Activated T-cell treated with anti-CD3 and anti-CD28 coated beads, Interleukin-2, amount 50 U/mL, for 24 hours (primary cell): ENCODE results near the gene GALNT10.

Source experiments
- DNase-seq: peaks from one replicate; pipeline ENCODE4 v3.0.0-alpha.2; 2020
- H3K27ac Mint-ChIP-seq: 2 replicates; pipeline ENCODE4 v1.8.0; 2020; ENCODE audit warnings: mild to moderate bottlenecking, mixed read lengths
- H3K27me3 Mint-ChIP-seq: 2 replicates; pipeline ENCODE4 v1.8.0; 2020; ENCODE audit warnings: mixed read lengths
- H3K36me3 Mint-ChIP-seq: 2 replicates; pipeline ENCODE4 v1.8.0; 2020; ENCODE audit warnings: low read depth, mixed read lengths
- H3K4me1 Mint-ChIP-seq: 2 replicates; pipeline ENCODE4 v1.8.0; 2020; ENCODE audit warnings: low read depth, mixed read lengths
- H3K4me3 Mint-ChIP-seq: 2 replicates; pipeline ENCODE4 v1.8.0; 2020; ENCODE audit warnings: mild to moderate bottlenecking, moderate library complexity, mixed read lengths
- H3K9me3 Mint-ChIP-seq: 2 replicates; pipeline ENCODE4 v1.8.0; 2020; ENCODE audit warnings: mixed read lengths

Gene GALNT10

GRCh38 chr5:154311362-154311761 lies 120.8 kb downstream of the GALNT10 start:
- no peaks in the 10 kb centered on the region for H3K27me3 Mint-ChIP-seq
- H3K9me3 Mint-ChIP-seq: peaks cover 2% of the 10 kb centered on the region
- peak overlapping the region; percentile 67 for H3K27ac Mint-ChIP-seq
- DNase-seq: peak; percentile 39
- H3K4me1 Mint-ChIP-seq: peaks cover 35% of the 10 kb centered on the region
- peaks cover 27% of the 10 kb centered on the region for H3K36me3 Mint-ChIP-seq
- no peak overlapping the region for H3K4me3 Mint-ChIP-seq

GRCh38 chr5:154312000-154312399 lies 121.5 kb downstream of the GALNT10 start:
- DNase-seq: no peak
- Mint-ChIP-seq H3K9me3 (peaks cover 2% of the 10 kb centered on the region), H3K27me3 (no peaks in the 10 kb centered on the region), H3K4me1 (peaks cover 35% of the 10 kb centered on the region), H3K36me3 (peaks cover 23% of the 10 kb centered on the region), H3K27ac (no peak overlapping the region), H3K4me3 (no peak overlapping the region)

GRCh38 chr5:154312576-154312975 lies 122.0 kb downstream of the GALNT10 start:
- H3K27me3 Mint-ChIP-seq: no peaks in the 10 kb centered on the region
- no peak overlapping the region for H3K4me3 Mint-ChIP-seq
- peaks cover 24% of the 10 kb centered on the region for H3K36me3 Mint-ChIP-seq
- peaks cover 35% of the 10 kb centered on the region for H3K4me1 Mint-ChIP-seq
- no peak for DNase-seq
- peaks cover 2% of the 10 kb centered on the region for H3K9me3 Mint-ChIP-seq
- no peak overlapping the region for H3K27ac Mint-ChIP-seq

GRCh38 chr5:154313360-154314017 lies 123.0 kb downstream of the GALNT10 start:
- DNase-seq: no peak
- Mint-ChIP-seq H3K9me3 (peaks cover 2% of the 10 kb centered on the region), H3K36me3 (peaks cover 22% of the 10 kb centered on the region), H3K27me3 (no peaks in the 10 kb centered on the region), H3K4me1 (peaks cover 35% of the 10 kb centered on the region), H3K4me3 (no peak overlapping the region), H3K27ac (peak overlapping the region; percentile 53)

GRCh38 chr5:154315196-154315595 lies 124.7 kb downstream of the GALNT10 start:
- peaks cover 20% of the 10 kb centered on the region for H3K36me3 Mint-ChIP-seq
- no peak overlapping the region for H3K4me3 Mint-ChIP-seq
- no peaks in the 10 kb centered on the region for H3K9me3 Mint-ChIP-seq
- H3K27me3 Mint-ChIP-seq: no peaks in the 10 kb centered on the region
- no peak for DNase-seq
- H3K27ac Mint-ChIP-seq: no peak overlapping the region
- H3K4me1 Mint-ChIP-seq: peaks cover 19% of the 10 kb centered on the region

GRCh38 chr5:154315756-154316155 lies 125.2 kb downstream of the GALNT10 start:
- H3K27ac Mint-ChIP-seq: no peak overlapping the region
- H3K4me3 Mint-ChIP-seq: no peak overlapping the region
- peaks cover 20% of the 10 kb centered on the region for H3K4me1 Mint-ChIP-seq
- no peak for DNase-seq
- H3K27me3 Mint-ChIP-seq: no peaks in the 10 kb centered on the region
- no peaks in the 10 kb centered on the region for H3K9me3 Mint-ChIP-seq
- H3K36me3 Mint-ChIP-seq: peaks cover 19% of the 10 kb centered on the region

- Mint-ChIP-seq H3K4me3 (no peak overlapping the region), H3K9me3 (no peaks in the 10 kb centered on the region), H3K36me3 (peaks cover 15% of the 10 kb centered on the region), H3K27me3 (no peaks in the 10 kb centered on the region), H3K27ac (no peak overlapping the region), H3K4me1 (peaks cover 14% of the 10 kb centered on the region)
- no peak for DNase-seq
These were observed 125.8 kb downstream of the GALNT10 start for GRCh38 chr5:154316223-154316935.

GRCh38 chr5:154317916-154318315 lies 127.4 kb downstream of the GALNT10 start:
- Mint-ChIP-seq H3K4me3 (no peak overlapping the region), H3K9me3 (no peaks in the 10 kb centered on the region), H3K27ac (no peak overlapping the region), H3K27me3 (no peaks in the 10 kb centered on the region), H3K4me1 (peaks cover 6% of the 10 kb centered on the region), H3K36me3 (peaks cover 21% of the 10 kb centered on the region)
- DNase-seq: no peak

- no peak for DNase-seq
- peaks cover 4% of the 10 kb centered on the region for H3K4me1 Mint-ChIP-seq
- peaks cover 28% of the 10 kb centered on the region for H3K36me3 Mint-ChIP-seq
- H3K27me3 Mint-ChIP-seq: no peaks in the 10 kb centered on the region
- no peaks in the 10 kb centered on the region for H3K9me3 Mint-ChIP-seq
- H3K4me3 Mint-ChIP-seq: no peak overlapping the region
- H3K27ac Mint-ChIP-seq: no peak overlapping the region
These were observed 128.2 kb downstream of the GALNT10 start for GRCh38 chr5:154318691-154319090.

GRCh38 chr5:154319736-154320135 lies 129.2 kb downstream of the GALNT10 start:
- Mint-ChIP-seq H3K27ac (no peak overlapping the region), H3K9me3 (no peaks in the 10 kb centered on the region), H3K4me3 (no peak overlapping the region), H3K27me3 (no peaks in the 10 kb centered on the region), H3K4me1 (peaks cover 4% of the 10 kb centered on the region), H3K36me3 (peaks cover 38% of the 10 kb centered on the region)
- DNase-seq: no peak

- Mint-ChIP-seq H3K4me1 (peaks cover 4% of the 10 kb centered on the region), H3K27me3 (no peaks in the 10 kb centered on the region), H3K4me3 (no peak overlapping the region), H3K27ac (no peak overlapping the region), H3K9me3 (no peaks in the 10 kb centered on the region), H3K36me3 (peaks cover 35% of the 10 kb centered on the region)
- no peak for DNase-seq
These were observed 129.9 kb downstream of the GALNT10 start for GRCh38 chr5:154320224-154321089.

- Mint-ChIP-seq H3K9me3 (no peaks in the 10 kb centered on the region), H3K4me3 (no peak overlapping the region), H3K4me1 (peaks cover 2% of the 10 kb centered on the region), H3K36me3 (peaks cover 35% of the 10 kb centered on the region), H3K27ac (no peak overlapping the region), H3K27me3 (no peaks in the 10 kb centered on the region)
- no peak for DNase-seq
These were observed 131.0 kb downstream of the GALNT10 start for GRCh38 chr5:154321546-154321945.

- H3K9me3 Mint-ChIP-seq: no peaks in the 10 kb centered on the region
- H3K36me3 Mint-ChIP-seq: peaks cover 28% of the 10 kb centered on the region
- no peaks in the 10 kb centered on the region for H3K27me3 Mint-ChIP-seq
- no peak overlapping the region for H3K4me3 Mint-ChIP-seq
- DNase-seq: no peak
- H3K4me1 Mint-ChIP-seq: peaks cover 2% of the 10 kb centered on the region
- H3K27ac Mint-ChIP-seq: no peak overlapping the region
These were observed 133.5 kb downstream of the GALNT10 start for GRCh38 chr5:154324033-154324432.

GRCh38 chr5:154325566-154325965 lies 135.0 kb downstream of the GALNT10 start:
- DNase-seq: no peak
- no peak overlapping the region for H3K27ac Mint-ChIP-seq
- peaks cover under 1% of the 10 kb centered on the region for H3K4me1 Mint-ChIP-seq
- H3K4me3 Mint-ChIP-seq: no peak overlapping the region
- H3K9me3 Mint-ChIP-seq: no peaks in the 10 kb centered on the region
- H3K27me3 Mint-ChIP-seq: no peaks in the 10 kb centered on the region
- H3K36me3 Mint-ChIP-seq: peaks cover 38% of the 10 kb centered on the region
